Stimulated activated memory B cell treated with anti-CD40 and anti-IgM and Interleukin-4, amounts not matched to agents 10 μg/mL and 1 μg/mL and 100 μg/mL, for 72 hours (primary cell): ENCODE results near the gene TMEM74B.

ENCODE experiments used
- ATAC-seq: fragments of 150-1000 bp; cut with Tn5 transposase; 2 replicates; pipeline ENCODE4 v1.10.0; 2021
- H3K27ac Mint-ChIP-seq: one replicate; pipeline ENCODE4 v1.8.0; 2022; ENCODE audit warnings: mild to moderate bottlenecking, mixed read lengths
- H3K27me3 Mint-ChIP-seq: one replicate; pipeline ENCODE4 v1.8.0; 2022; ENCODE audit warnings: mixed read lengths
- H3K36me3 Mint-ChIP-seq: one replicate; pipeline ENCODE4 v1.8.0; 2022; ENCODE audit warnings: mixed read lengths
- H3K4me1 Mint-ChIP-seq: one replicate; pipeline ENCODE4 v1.8.0; 2022; ENCODE audit warnings: mixed read lengths
- H3K4me3 Mint-ChIP-seq: one replicate; pipeline ENCODE4 v1.8.0; 2022; ENCODE audit warnings: mild to moderate bottlenecking, moderate library complexity, mixed read lengths
- H3K9me3 Mint-ChIP-seq: one replicate; pipeline ENCODE4 v1.8.0; 2022; ENCODE audit warnings: mixed read lengths

Gene TMEM74B

GRCh38 chr20:1210501-1210900 lies 25.7 kb upstream of the TMEM74B start:
- ATAC-seq, result no peak
- H3K4me3 Mint-ChIP-seq, result no peak overlapping the region
- H3K9me3 Mint-ChIP-seq, result no peaks in the 10 kb centered on the region
- H3K27me3 Mint-ChIP-seq, result peaks cover 45% of the 10 kb centered on the region
- no peak overlapping the region for H3K27ac Mint-ChIP-seq
- no peaks in the 10 kb centered on the region for H3K36me3 Mint-ChIP-seq
- H3K4me1 Mint-ChIP-seq, result peaks cover 2% of the 10 kb centered on the region

GRCh38 chr20:1209447-1210387 lies 24.9 kb upstream of the TMEM74B start:
- Mint-ChIP-seq H3K4me1 (no peaks in the 10 kb centered on the region), H3K27ac (no peak overlapping the region)
- ATAC-seq, result no peak

DNA sequence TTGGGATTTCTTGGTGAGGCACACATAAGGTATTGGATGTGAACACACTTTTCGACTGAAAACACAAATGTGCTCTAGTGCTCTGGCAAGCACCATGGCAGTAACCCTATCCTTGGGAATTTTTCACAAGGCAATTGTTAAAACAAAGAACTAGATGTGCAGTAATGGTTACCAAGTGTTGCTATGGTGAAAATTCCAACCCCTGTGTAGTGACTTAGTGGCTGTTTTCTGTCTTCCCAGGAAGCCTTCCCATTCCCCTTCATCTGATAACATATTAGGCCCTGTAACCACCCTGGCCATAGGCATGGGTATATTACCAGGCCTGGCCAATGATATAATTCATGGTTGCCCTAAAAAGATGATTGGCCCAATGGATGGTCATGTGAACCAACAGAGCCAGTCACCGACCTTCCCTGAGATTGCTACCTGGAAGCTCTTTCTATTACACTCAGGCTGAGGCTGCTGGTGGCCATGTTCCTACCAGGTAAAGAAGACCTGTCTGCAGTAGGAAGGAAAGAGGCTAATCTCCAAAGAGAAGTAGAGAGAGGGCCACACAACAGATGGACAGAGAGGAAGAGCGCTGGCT lies 22.6 kb upstream of the TMEM74B start:
- Mint-ChIP-seq H3K27me3 (peaks cover 23% of the 10 kb centered on the region), H3K36me3 (no peaks in the 10 kb centered on the region), H3K4me3 (no peak overlapping the region), H3K4me1 (no peaks in the 10 kb centered on the region), H3K27ac (no peak overlapping the region), H3K9me3 (no peaks in the 10 kb centered on the region)
- ATAC-seq, result no peak

More at GRCh38 chr20:1209447-1210387, 24.9 kb upstream of the TMEM74B start:
- Mint-ChIP-seq H3K9me3 (no peaks in the 10 kb centered on the region), H3K27me3 (peaks cover 37% of the 10 kb centered on the region), H3K36me3 (no peaks in the 10 kb centered on the region), H3K4me3 (no peak overlapping the region)

- ATAC-seq, result no peak
- no peaks in the 10 kb centered on the region for H3K36me3 Mint-ChIP-seq
- H3K9me3 Mint-ChIP-seq, result no peaks in the 10 kb centered on the region
- no peak overlapping the region for H3K27ac Mint-ChIP-seq
- H3K4me3 Mint-ChIP-seq, result no peak overlapping the region
- H3K4me1 Mint-ChIP-seq, result no peaks in the 10 kb centered on the region
- peaks cover 15% of the 10 kb centered on the region for H3K27me3 Mint-ChIP-seq
These were observed 21.8 kb upstream of the TMEM74B start for GRCh38 chr20:1206366-1207148.

- Mint-ChIP-seq H3K9me3 (no peaks in the 10 kb centered on the region), H3K4me1 (no peaks in the 10 kb centered on the region), H3K27ac (no peak overlapping the region), H3K4me3 (no peak overlapping the region), H3K36me3 (no peaks in the 10 kb centered on the region), H3K27me3 (peaks cover 8% of the 10 kb centered on the region)
- ATAC-seq, result no peak
These were observed 21.0 kb upstream of the TMEM74B start for GRCh38 chr20:1205802-1206201.

GRCh38 chr20:1204576-1204975 lies 19.8 kb upstream of the TMEM74B start:
- H3K4me3 Mint-ChIP-seq, result no peak overlapping the region
- H3K9me3 Mint-ChIP-seq, result no peaks in the 10 kb centered on the region
- H3K27ac Mint-ChIP-seq, result no peak overlapping the region
- H3K4me1 Mint-ChIP-seq, result no peaks in the 10 kb centered on the region
- no peaks in the 10 kb centered on the region for H3K27me3 Mint-ChIP-seq
- no peak for ATAC-seq
- no peaks in the 10 kb centered on the region for H3K36me3 Mint-ChIP-seq

- H3K4me1 Mint-ChIP-seq, result no peaks in the 10 kb centered on the region
- ATAC-seq, result no peak
- no peak overlapping the region for H3K4me3 Mint-ChIP-seq
- H3K27me3 Mint-ChIP-seq, result no peaks in the 10 kb centered on the region
- no peaks in the 10 kb centered on the region for H3K9me3 Mint-ChIP-seq
- no peaks in the 10 kb centered on the region for H3K36me3 Mint-ChIP-seq
- H3K27ac Mint-ChIP-seq, result no peak overlapping the region
These were observed 19.3 kb upstream of the TMEM74B start for GRCh38 chr20:1204113-1204512.

DNA sequence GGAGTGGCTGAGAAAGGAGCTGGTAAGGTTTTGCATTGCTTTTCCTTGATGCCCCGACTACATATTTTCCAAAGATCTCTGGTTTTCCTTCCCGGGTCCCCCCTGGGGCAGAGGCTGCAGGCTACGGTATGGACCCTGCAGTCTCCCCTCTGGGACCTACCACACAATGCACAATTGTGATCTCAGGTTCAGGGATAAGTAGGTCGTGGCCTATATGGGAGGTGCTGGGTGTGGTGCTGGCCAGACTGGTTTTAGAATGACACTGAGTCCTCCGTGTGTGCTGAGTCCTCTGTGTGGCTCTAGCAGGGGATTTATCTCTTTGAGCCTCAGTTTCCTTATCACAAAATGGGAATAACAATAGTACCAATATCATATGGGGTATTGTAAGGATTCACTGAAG lies 18.8 kb upstream of the TMEM74B start:
- Mint-ChIP-seq H3K36me3 (no peaks in the 10 kb centered on the region), H3K9me3 (no peaks in the 10 kb centered on the region), H3K27me3 (no peaks in the 10 kb centered on the region), H3K4me3 (no peak overlapping the region), H3K27ac (no peak overlapping the region), H3K4me1 (no peaks in the 10 kb centered on the region)
- ATAC-seq, result no peak

GRCh38 chr20:1202762-1203504 lies 18.2 kb upstream of the TMEM74B start, which contains the start of gene C20orf202:
C20orf202 (plus strand) TSS chr20:1203454; CDS start chr20:1203586, 132 bp downstream.
- Mint-ChIP-seq H3K9me3 (no peaks in the 10 kb centered on the region), H3K27ac (no peak within 1 kb of the TSS), H3K36me3 (no peaks in the 10 kb centered on the region), H3K4me1 (no peaks in the 10 kb centered on the region), H3K27me3 (no peaks in the 10 kb centered on the region), H3K4me3 (no peak within 1 kb of the TSS)
- ATAC-seq, result no peak

DNA sequence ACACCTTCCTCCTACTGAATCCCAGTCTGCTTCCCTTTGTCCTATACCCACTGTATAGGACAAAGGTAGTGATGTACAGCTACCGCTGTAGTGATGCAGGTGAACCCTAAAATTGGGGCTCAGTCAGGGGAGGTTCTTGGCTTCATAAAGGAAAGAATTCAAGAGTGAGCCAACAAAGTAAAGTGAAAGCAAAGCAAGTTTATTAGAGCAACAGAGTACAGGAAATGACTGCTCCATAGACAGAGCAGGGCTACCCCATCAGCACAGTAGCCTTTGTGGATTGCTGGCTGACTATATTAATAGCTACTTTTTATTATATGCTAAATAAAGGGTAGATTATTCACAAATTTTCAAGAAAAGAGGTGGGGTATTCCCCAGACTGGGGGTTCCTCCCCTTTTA lies 15.2 kb upstream of the TMEM74B start:
- Mint-ChIP-seq H3K9me3 (peaks cover 5% of the 10 kb centered on the region), H3K4me1 (no peaks in the 10 kb centered on the region), H3K27me3 (no peaks in the 10 kb centered on the region), H3K4me3 (no peak overlapping the region), H3K27ac (no peak overlapping the region), H3K36me3 (no peaks in the 10 kb centered on the region)
- no peak for ATAC-seq

GRCh38 chr20:1199212-1199873 lies 14.6 kb upstream of the TMEM74B start:
- ATAC-seq, result no peak
- Mint-ChIP-seq H3K4me3 (no peak overlapping the region), H3K36me3 (no peaks in the 10 kb centered on the region), H3K9me3 (peaks cover 5% of the 10 kb centered on the region), H3K4me1 (no peaks in the 10 kb centered on the region), H3K27ac (no peak overlapping the region), H3K27me3 (no peaks in the 10 kb centered on the region)

GRCh38 chr20:1198751-1199150 lies 14.0 kb upstream of the TMEM74B start:
- ATAC-seq, result no peak
- Mint-ChIP-seq H3K9me3 (peaks cover 5% of the 10 kb centered on the region), H3K27ac (no peak overlapping the region), H3K27me3 (no peaks in the 10 kb centered on the region), H3K36me3 (no peaks in the 10 kb centered on the region), H3K4me3 (no peak overlapping the region), H3K4me1 (no peaks in the 10 kb centered on the region)

DNA sequence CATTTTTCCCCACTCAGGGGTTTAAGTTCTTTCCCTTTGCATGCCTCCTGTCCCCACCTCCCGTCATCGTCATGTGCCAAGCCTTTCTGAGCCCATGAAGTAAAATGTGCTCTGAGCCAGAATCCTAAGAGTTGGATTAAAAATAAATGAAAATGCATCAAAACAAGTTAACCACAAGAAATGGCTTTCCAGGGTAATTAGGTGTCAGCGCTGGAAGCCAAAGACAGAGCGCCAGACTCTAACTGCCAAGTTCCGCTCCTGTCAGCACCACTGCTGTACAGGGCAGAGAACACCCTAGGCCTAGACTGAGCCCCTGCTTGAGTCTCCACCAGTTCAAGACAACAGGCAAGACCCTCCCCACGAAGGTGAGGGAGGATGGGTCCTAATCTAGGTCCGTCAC lies 13.0 kb upstream of the TMEM74B start:
- no peak for ATAC-seq
- H3K9me3 Mint-ChIP-seq, result peaks cover 5% of the 10 kb centered on the region

GRCh38 chr20:1196634-1197033 lies 11.9 kb upstream of the TMEM74B start:
- Mint-ChIP-seq H3K4me3 (no peak overlapping the region), H3K9me3 (peaks cover 5% of the 10 kb centered on the region), H3K4me1 (no peaks in the 10 kb centered on the region), H3K27ac (no peak overlapping the region), H3K36me3 (no peaks in the 10 kb centered on the region), H3K27me3 (no peaks in the 10 kb centered on the region)
- ATAC-seq, result no peak

More for the DNA sequence above, 13.0 kb upstream of the TMEM74B start:
- Mint-ChIP-seq H3K36me3 (no peaks in the 10 kb centered on the region), H3K4me1 (no peaks in the 10 kb centered on the region), H3K27me3 (no peaks in the 10 kb centered on the region), H3K27ac (no peak overlapping the region), H3K4me3 (no peak overlapping the region)
